Measurements from ENCODE around the gene DCANP1.

The DCANP1 gene

GRCh38 chr5:135460246-135461033 is 13.3 kb upstream of the DCANP1 start:
- H3K27me3 Mint-ChIP-seq = peaks cover 44% of the 10 kb centered on the region
- H3K4me3 Mint-ChIP-seq = no peak overlapping the region
- DNase-seq (ENCODE audit: low spot score in 2 of 2) (no peak), ATAC-seq (replicated peaks; ENCODE audit: extremely low read depth, poor library complexity, severe bottlenecking) (no peak)
- H3K4me1 Mint-ChIP-seq = no peaks in the 10 kb centered on the region
- H3K27ac Mint-ChIP-seq (ENCODE audit: low read depth) = no peak overlapping the region
- no peaks in the 10 kb centered on the region for H3K9me3 Mint-ChIP-seq
- no peaks in the 10 kb centered on the region for H3K36me3 Mint-ChIP-seq (ENCODE audit: insufficient read depth)

- Mint-ChIP-seq H3K36me3 (ENCODE audit: insufficient read depth) (no peaks in the 10 kb centered on the region), H3K4me3 (no peak overlapping the region), H3K27ac (ENCODE audit: low read depth) (no peak overlapping the region), H3K4me1 (no peaks in the 10 kb centered on the region), H3K27me3 (peaks cover 41% of the 10 kb centered on the region), H3K9me3 (no peaks in the 10 kb centered on the region)
- ATAC-seq (replicated peaks; ENCODE audit: extremely low read depth, poor library complexity, severe bottlenecking) (no peak), DNase-seq (ENCODE audit: low spot score in 2 of 2) (no peak)
Observed at GRCh38 chr5:135458921-135459331, 11.8 kb upstream of the DCANP1 start.

GRCh38 chr5:135458356-135458755 is 11.2 kb upstream of the DCANP1 start:
- Mint-ChIP-seq H3K4me1 (no peaks in the 10 kb centered on the region), H3K27me3 (peaks cover 46% of the 10 kb centered on the region), H3K4me3 (no peak overlapping the region), H3K9me3 (no peaks in the 10 kb centered on the region), H3K36me3 (ENCODE audit: insufficient read depth) (no peaks in the 10 kb centered on the region), H3K27ac (ENCODE audit: low read depth) (no peak overlapping the region)
- DNase-seq (ENCODE audit: low spot score in 2 of 2) (no peak), ATAC-seq (replicated peaks; ENCODE audit: extremely low read depth, poor library complexity, severe bottlenecking) (no peak)

- H3K27ac Mint-ChIP-seq (ENCODE audit: low read depth) = no peak overlapping the region
- peak; percentile 25 for DNase-seq (ENCODE audit: low spot score in 2 of 2)
- no peak overlapping the region for H3K4me3 Mint-ChIP-seq
- no peaks in the 10 kb centered on the region for H3K4me1 Mint-ChIP-seq
- no peak for ATAC-seq (replicated peaks; ENCODE audit: extremely low read depth, poor library complexity, severe bottlenecking)
- H3K9me3 Mint-ChIP-seq = no peaks in the 10 kb centered on the region
- no peaks in the 10 kb centered on the region for H3K36me3 Mint-ChIP-seq (ENCODE audit: insufficient read depth)
- H3K27me3 Mint-ChIP-seq = peaks cover 54% of the 10 kb centered on the region
Observed at GRCh38 chr5:135457424-135458071, 10.4 kb upstream of the DCANP1 start.

- H3K9me3 Mint-ChIP-seq = no peaks in the 10 kb centered on the region
- no peak overlapping the region for H3K4me3 Mint-ChIP-seq
- H3K27me3 Mint-ChIP-seq = peaks cover 61% of the 10 kb centered on the region
- DNase-seq (ENCODE audit: low spot score in 2 of 2) (no peak), ATAC-seq (replicated peaks; ENCODE audit: extremely low read depth, poor library complexity, severe bottlenecking) (no peak)
- no peak overlapping the region for H3K27ac Mint-ChIP-seq (ENCODE audit: low read depth)
- no peaks in the 10 kb centered on the region for H3K4me1 Mint-ChIP-seq
- H3K36me3 Mint-ChIP-seq (ENCODE audit: insufficient read depth) = no peaks in the 10 kb centered on the region
Observed at GRCh38 chr5:135456238-135457099, 9.3 kb upstream of the DCANP1 start.

- no peak for ATAC-seq (replicated peaks; ENCODE audit: extremely low read depth, poor library complexity, severe bottlenecking)
- Mint-ChIP-seq H3K36me3 (ENCODE audit: insufficient read depth) (no peaks in the 10 kb centered on the region), H3K27ac (ENCODE audit: low read depth) (no peak overlapping the region), H3K4me1 (no peaks in the 10 kb centered on the region), H3K4me3 (no peak overlapping the region), H3K9me3 (no peaks in the 10 kb centered on the region), H3K27me3 (peaks cover 61% of the 10 kb centered on the region)
- DNase-seq (ENCODE audit: low spot score in 2 of 2) = no peak
Observed at GRCh38 chr5:135455876-135456237, 8.7 kb upstream of the DCANP1 start.

GRCh38 chr5:135454946-135455345 is 7.8 kb upstream of the DCANP1 start:
- Mint-ChIP-seq H3K4me3 (no peak overlapping the region), H3K4me1 (no peaks in the 10 kb centered on the region), H3K27ac (ENCODE audit: low read depth) (no peak overlapping the region), H3K27me3 (peaks cover 53% of the 10 kb centered on the region), H3K9me3 (no peaks in the 10 kb centered on the region), H3K36me3 (ENCODE audit: insufficient read depth) (no peaks in the 10 kb centered on the region)
- ATAC-seq (replicated peaks; ENCODE audit: extremely low read depth, poor library complexity, severe bottlenecking) (no peak), DNase-seq (ENCODE audit: low spot score in 2 of 2) (no peak)

GRCh38 chr5:135453613-135454012 is 6.5 kb upstream of the DCANP1 start:
- peaks cover 52% of the 10 kb centered on the region for H3K27me3 Mint-ChIP-seq
- H3K4me1 Mint-ChIP-seq = no peaks in the 10 kb centered on the region
- H3K9me3 Mint-ChIP-seq = no peaks in the 10 kb centered on the region
- ATAC-seq (replicated peaks; ENCODE audit: extremely low read depth, poor library complexity, severe bottlenecking) = no peak
- H3K36me3 Mint-ChIP-seq (ENCODE audit: insufficient read depth) = no peaks in the 10 kb centered on the region
- H3K4me3 Mint-ChIP-seq = no peak overlapping the region
- DNase-seq (ENCODE audit: low spot score in 2 of 2) = no peak
- no peak overlapping the region for H3K27ac Mint-ChIP-seq (ENCODE audit: low read depth)

GRCh38 chr5:135452321-135453030 is 5.3 kb upstream of the DCANP1 start, which contains the start of gene TIFAB:
TSS of gene TIFAB (minus strand) at chr5:135452351. CDS start at chr5:135449939, 2,412 bp downstream.
- Mint-ChIP-seq H3K4me1 (no peaks in the 10 kb centered on the region), H3K9me3 (no peaks in the 10 kb centered on the region), H3K36me3 (ENCODE audit: insufficient read depth) (no peaks in the 10 kb centered on the region), H3K27me3 (peaks cover 40% of the 10 kb centered on the region), H3K4me3 (no peak within 1 kb of the TSS), H3K27ac (ENCODE audit: low read depth) (no peak within 1 kb of the TSS)
- no peak for DNase-seq (ENCODE audit: low spot score in 2 of 2)
- no peak for ATAC-seq (replicated peaks; ENCODE audit: extremely low read depth, poor library complexity, severe bottlenecking)

- Mint-ChIP-seq H3K4me1 (no peaks in the 10 kb centered on the region), H3K27me3 (peaks cover 36% of the 10 kb centered on the region), H3K4me3 (no peak overlapping the region), H3K27ac (ENCODE audit: low read depth) (no peak overlapping the region), H3K9me3 (no peaks in the 10 kb centered on the region), H3K36me3 (ENCODE audit: insufficient read depth) (no peaks in the 10 kb centered on the region)
- ATAC-seq (replicated peaks; ENCODE audit: extremely low read depth, poor library complexity, severe bottlenecking) (no peak), DNase-seq (ENCODE audit: low spot score in 2 of 2) (no peak)
Observed at GRCh38 chr5:135451581-135452320, 4.6 kb upstream of the DCANP1 start.

- peaks cover 28% of the 10 kb centered on the region for H3K27me3 Mint-ChIP-seq
- H3K27ac Mint-ChIP-seq (ENCODE audit: low read depth) = no peak overlapping the region
- H3K4me3 Mint-ChIP-seq = no peak overlapping the region
- ATAC-seq (replicated peaks; ENCODE audit: extremely low read depth, poor library complexity, severe bottlenecking) (no peak), DNase-seq (ENCODE audit: low spot score in 2 of 2) (no peak)
- no peaks in the 10 kb centered on the region for H3K4me1 Mint-ChIP-seq
- no peaks in the 10 kb centered on the region for H3K9me3 Mint-ChIP-seq
- no peaks in the 10 kb centered on the region for H3K36me3 Mint-ChIP-seq (ENCODE audit: insufficient read depth)
Observed at GRCh38 chr5:135450952-135451351, 3.8 kb upstream of the DCANP1 start.

- no peaks in the 10 kb centered on the region for H3K9me3 Mint-ChIP-seq
- H3K27ac Mint-ChIP-seq (ENCODE audit: low read depth) = no peak overlapping the region
- H3K4me3 Mint-ChIP-seq = no peak overlapping the region
- peaks cover 25% of the 10 kb centered on the region for H3K27me3 Mint-ChIP-seq
- H3K36me3 Mint-ChIP-seq (ENCODE audit: insufficient read depth) = no peaks in the 10 kb centered on the region
- DNase-seq (ENCODE audit: low spot score in 2 of 2) (no peak), ATAC-seq (replicated peaks; ENCODE audit: extremely low read depth, poor library complexity, severe bottlenecking) (no peak)
- no peaks in the 10 kb centered on the region for H3K4me1 Mint-ChIP-seq
Observed at GRCh38 chr5:135450336-135450735, 3.2 kb upstream of the DCANP1 start.
